NT2/D1 (cell line): ENCODE measurements around the gene ENTPD1.

Experiments used
- SUZ12 ChIP-seq: IDR thresholded peaks from 2 replicates; pipeline ENCODE4 v1.6.1; 2011; ENCODE audit not compliant: insufficient read length, insufficient read depth; ENCODE audit errors: extremely low read depth
- YY1 ChIP-seq: IDR thresholded peaks from 2 replicates; pipeline ENCODE4 v1.6.1; 2011; ENCODE audit not compliant: insufficient read length, insufficient read depth

DNA sequence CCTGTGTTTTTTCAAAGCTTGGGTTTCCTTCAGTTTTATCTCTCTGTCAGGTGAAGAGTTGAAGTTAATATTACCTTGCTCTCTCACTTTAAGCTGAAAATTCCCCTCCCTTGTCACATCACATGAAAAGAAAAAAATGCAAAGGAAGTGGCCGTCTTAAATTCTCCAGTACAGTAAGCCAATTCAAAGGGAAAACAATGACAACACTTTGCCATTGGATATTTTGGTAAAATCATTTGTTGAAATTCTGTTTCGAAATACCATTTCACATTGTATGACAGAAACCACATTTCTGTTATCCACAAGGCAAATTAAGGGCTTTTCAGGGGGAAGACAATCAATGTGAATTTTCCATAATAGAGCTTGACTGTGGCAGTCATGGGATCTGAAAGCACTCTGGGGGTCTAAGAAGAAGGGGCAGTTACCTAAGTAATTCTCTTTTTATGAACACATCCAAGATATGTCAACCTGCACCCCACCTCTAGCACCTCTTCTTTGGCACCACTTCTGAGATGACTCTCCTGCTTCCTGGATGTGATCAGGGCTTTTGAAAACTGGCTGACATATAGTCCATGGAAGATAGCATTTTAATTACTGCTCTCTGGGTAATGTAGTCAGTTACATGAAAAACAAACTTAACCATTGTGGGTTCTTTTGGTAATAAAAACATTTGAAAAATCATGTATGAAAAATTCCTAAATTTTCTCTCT, 63.8 kb downstream of the ENTPD1 start:
- TF ChIP-seq YY1, result no peak
- TF ChIP-seq SUZ12, result no peak
